Measurements from ENCODE around the gene JMJD1C.
"Not testable (repeated sequence)": the region's sequence is repeated elsewhere in the genome, so short reads cannot be mapped to it uniquely, and the experiment has no call there.

The JMJD1C gene

DNA sequence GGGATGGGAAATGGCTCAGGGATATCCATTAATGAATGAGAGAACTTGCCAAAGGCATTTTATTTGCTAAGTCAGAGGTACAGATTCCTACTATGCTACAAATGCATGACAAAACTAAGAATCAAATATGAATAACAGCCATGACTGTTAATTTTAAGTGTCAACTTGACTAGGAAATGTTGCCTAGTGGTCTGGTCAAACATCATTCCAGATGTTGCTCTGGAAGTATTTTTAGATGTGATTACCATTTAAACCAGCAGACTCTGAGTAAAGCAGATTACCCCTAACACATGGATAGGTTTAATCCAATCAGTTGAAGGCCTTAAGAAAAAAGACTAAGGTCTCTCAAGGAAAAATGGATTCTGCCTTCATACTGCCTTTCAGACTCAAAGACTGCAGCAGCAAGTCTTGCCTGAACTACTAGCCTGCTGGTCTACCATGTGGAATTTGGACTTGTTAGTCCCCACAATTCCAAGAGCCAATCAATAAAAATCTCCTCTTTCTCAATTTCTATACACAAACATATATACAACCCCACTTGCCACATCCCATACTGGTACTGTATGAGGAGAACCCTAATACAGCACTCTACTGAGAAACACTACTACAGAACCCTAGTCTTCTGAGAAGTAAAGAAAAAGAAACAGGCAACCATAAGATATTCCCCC lies 213.5 kb downstream of the JMJD1C start:
- no peak for DNase-seq

DNA sequence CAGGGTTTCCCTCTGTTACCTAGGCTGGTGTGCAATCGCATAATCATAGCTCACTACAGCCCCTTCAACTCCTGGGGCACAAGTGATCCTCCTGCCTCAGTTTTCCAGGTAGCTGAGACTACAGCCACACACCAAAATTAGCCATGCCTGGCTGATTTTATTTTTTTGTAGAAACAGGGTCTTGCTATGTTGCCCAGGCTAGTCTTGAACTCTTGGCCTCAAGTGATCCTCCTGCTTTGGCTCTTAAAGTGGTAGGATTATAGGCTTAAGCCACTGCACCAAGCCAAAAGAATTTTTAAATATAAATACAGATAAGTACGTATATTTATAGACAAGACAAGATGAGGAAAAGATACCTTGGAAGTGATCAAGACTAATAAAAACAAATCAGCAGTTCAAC lies 215.7 kb downstream of the JMJD1C start:
- DNase-seq = no peak

DNA sequence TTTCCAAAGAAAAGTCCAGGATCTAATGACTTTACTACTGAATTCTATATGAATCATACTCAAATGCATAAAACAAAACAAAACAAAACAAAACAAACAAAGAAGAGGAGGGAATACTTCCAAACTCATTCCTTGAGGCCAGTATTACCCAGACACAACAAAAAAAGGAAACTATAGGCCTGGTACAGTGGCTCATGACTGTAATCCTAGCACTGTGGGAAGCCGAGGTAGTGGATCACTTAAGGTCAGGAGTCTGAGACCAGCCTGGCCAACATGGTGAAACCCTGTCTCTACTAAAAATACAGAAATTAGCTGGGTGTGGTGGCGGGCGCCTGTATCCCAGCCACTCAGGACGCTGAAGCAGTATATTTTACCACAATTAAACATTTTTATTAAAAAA lies 218.0 kb downstream of the JMJD1C start:
- no peak for DNase-seq

DNA sequence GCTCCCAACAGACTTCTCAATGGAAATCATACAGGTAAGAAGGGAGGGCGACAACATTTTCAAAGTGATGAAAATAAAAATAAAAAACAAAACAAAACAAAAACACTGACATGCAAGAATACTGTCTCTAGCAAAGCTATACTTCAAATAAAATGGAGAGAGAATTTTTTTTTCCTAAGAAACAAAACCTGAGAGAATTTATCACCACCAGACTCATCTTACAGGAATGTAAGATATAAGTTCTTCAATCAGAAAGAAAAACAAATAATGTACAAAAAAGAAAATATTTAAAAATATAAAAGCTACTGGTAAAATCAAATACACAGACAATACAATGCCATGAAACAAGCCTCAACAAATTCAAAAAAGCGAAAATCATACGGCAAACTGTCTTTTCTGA lies 219.4 kb downstream of the JMJD1C start:
- DNase-seq = no peak

DNA sequence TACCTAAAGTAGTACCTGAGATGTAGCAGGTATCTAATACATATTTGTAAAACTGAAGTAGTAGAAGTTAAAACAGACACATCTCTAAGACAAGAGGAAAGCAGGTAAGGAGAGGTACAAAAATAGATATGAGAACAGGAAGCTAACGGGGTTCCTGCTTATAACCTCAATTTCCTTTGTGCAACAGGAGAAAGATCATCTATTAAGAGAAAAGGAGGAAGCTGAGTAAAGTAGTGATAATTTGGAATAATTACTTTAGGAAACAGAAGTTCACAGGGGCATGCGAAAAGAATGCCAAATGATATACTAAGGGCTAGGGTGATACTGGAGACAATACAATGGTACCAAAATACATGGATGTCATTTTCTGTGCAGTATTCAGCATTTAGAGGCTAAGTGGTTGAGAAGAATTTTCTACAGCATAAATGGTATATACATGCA lies 223.9 kb downstream of the JMJD1C start:
- no peak for DNase-seq

DNA sequence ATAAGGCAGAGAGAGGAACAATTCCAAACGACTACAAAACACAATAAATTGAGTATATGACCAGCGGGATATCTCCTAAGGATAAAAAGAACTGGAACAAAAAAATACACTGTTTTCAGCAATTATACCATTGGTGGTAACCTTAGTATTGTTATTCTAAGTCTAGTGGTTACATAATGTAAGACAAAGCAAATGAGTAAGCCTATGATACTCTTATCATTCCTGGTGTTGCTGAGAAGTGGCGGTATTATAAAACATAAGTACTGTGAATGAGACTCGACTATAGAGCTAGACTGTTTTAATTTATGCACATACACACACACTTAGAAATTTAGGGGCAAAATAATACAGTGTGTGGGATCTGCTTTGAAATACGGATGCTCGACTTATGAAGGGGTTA lies 225.0 kb downstream of the JMJD1C start:
- no peak for DNase-seq

DNA sequence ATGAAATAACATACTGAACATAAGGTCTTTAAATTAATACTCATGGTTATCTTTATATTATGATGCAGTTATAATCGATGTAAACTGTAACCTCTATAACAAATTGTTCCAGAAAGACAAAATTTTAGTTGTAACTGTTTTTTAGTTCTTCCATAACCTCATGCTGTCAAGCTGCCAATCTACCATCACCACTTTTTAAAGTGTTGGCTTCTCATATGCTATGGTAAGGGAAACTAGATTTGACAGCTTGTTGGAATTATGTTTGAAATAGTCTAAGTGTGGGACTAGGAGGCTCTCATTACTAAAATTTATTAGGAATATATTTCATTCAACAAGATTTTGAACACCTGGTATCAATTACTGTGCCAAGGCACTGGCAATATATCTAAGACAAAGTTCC lies 227.3 kb downstream of the JMJD1C start:
- no peak for DNase-seq

DNA sequence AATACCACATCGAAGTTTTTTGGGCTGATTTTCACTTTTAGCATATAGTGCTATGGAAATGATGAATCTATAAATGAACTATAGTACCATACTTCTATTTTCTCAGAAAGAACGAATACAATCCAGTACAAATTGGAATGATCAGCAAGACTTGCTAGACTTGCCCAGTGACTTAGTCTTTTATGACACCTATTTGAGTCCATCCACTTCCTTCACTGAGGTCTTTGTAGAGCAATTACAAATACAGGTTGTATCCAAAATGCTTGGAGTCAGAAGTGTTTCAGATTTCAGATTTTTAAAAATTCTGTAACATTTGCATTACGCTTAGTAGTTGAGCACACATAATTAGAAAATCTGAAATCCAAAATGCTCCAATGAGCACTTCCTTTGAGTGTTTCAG lies 228.4 kb downstream of the JMJD1C start:
- no peak for DNase-seq

DNA sequence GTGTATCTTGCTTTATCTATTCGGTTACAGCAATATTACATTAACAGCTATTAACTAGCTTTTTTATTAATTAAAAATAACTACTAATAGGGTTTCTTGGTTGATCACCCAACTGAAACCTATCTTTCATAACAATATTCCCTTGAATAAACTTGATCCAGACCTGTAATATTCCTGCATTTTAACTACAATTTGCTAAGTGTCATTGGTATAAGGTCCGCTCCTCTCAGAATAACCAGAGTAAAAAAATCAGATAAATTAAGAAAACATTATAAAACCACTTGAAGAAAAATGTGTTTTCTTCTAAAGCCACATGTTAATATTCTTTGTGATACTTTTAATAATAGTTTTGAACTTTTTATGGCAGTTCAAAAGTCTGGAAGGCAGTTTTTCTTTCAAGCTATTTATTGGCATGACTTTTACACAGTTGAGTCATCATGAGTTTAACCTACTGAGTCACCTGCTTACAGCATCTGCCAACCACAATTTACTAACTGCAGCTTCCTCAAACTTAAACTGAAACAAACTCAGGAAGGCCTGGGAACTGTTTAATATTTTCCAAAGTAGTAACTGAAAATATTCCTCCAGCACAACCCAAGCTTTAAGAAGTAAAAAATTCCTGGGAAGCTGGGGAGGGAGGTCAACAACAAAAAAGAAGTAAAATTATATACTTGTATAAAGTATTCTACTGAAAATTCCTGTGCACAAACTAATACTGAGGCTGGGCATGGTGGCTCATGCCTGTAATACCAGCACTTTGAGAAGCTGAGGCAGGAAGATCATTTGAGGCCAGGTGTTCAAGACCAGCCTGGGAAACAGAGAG lies 229.5 kb downstream of the JMJD1C start:
- no peak for DNase-seq

DNA sequence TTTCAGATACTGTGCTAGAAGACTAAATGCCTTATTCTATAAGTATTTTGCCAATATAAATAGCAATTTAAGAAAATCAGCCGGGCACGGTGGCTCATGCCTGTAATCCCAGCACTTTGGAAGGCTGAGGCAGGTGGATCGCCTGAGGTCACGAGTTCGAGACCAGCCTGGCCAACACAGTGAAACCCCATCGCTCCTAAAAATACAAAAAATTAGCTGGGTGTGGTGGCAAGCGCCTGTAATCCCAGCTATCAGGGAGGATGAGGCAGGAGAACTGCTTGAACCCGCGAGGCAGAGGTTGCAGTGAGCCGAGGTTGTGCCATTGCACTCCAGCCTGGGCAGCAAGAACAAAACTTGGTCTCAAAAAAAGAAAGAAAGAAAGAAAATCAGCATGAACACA lies 230.6 kb downstream of the JMJD1C start:
- not testable (repeated sequence) for DNase-seq

DNA sequence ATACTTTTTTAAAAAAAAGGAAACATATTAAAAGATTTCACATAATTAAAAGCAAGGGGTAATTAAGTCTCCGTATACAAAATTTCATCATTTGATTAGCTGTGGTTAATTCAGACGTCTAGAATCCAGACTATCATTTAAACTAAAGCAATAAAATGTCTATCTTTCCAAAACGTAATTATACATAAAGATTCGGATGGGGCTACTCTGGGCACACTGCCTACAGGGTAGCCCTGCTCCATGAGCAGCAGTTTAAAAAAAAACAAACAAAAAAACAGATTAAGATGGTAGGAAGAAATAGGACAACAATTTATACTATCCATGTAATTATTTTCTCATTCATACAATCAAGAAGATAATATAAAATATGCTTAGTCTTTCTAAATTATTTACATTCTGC lies 236.6 kb downstream of the JMJD1C start:
- no peak for DNase-seq

DNA sequence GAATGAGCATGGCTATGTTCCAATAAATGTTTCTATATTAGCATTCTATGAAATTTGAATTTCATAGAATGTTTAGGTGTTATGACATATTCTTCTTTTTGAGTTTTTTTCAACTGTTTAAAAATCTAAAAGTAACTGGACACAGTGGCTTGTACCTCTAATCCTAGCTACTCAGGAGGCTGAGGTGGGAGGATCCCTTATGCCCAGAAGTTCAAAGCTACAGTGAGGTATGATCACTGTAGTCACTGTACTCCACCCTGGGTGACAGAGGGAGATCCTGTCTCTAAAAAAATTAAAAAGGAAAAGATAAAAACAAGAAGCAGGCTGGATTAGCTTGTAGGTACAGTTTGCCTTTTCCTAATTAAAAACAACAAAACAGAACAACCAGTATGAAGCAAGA lies 237.5 kb downstream of the JMJD1C start:
- DNase-seq = no peak

DNA sequence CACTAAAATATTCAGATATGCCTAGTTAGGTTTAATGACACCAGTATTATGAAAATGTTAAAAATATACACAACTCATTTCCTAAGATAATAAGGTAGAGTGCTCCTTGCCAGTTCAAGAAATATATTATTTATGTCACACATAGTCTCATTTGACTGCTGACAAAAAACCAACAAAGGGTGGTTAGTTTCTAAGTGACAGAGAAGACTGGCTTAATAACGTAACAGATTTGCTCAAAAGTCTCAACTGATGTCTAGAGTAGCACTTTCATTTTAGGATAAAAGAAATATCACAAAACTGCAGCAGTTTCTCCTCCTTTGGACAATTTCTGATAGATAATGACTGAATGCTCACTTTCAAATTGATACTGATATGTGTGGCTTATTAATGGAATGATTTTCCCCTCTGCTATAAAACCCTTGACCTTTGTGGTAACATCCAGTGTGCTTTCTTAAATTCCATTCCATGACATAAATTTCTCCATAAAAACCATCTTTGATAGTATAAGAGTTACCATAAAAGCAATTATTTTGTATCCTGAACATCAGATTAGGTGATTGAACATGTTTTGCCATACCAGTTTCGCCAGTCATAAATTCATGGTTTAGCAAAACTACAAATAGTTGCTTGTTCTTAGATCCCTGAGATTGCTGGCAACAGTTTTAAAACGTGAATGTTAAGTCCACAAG lies 238.4 kb downstream of the JMJD1C start:
- DNase-seq = no peak

DNA sequence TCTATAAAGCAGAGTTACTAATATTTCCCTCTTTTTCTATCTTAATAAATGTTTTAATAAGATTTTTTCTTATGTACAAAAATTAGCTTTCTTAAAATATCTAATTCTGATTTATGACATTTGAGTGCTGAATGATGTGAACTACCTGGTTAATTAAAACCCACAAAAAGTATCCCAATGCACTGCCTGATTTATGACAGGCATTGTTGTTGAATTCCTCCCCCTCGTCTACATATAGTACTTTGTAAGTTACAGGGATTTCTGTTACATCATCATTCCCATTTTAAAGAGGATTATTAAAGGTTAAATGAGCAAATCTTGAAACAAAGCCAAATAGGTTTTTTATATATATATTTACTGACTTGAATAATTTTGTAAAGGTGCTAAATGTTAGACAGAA lies 241.5 kb downstream of the JMJD1C start:
- no peak for DNase-seq

DNA sequence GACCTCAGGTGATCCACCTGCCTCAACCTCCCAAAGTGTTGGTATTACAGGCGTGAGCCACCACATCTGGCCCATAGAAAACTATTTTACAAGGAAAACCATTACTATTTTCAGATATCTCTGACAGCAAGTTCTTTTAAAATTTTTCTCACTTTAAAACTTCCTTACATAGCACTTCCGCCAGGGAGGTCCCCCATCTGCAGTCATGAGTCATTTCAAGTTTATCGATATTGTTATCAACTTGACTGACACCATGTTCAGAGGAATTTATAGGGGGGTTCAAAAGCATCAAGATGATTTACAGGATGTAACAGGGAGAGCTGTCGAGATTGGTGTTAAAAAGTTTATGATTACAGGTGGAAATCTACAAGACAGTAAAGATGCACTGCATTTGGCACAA lies 243.8 kb downstream of the JMJD1C start:
- DNase-seq = no peak

DNA sequence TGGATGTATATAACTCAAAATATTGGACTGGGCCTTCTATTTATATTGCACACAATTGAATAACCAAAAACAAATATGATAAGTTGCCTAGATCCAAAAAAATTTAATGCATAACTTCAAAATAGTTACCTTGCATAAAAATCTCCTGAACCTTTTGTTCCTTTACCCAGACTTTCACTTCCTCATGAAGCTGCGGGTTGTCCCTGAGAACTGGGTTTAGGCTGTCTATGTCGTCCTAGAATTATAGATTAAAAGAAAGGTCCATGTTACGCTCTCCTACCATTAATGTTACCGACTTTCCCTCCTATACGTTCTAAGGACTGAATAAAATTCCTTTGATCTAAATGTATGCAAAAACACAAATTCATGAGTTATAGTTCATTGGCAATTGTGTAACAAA lies 246.0 kb downstream of the JMJD1C start:
- no peak for DNase-seq

DNA sequence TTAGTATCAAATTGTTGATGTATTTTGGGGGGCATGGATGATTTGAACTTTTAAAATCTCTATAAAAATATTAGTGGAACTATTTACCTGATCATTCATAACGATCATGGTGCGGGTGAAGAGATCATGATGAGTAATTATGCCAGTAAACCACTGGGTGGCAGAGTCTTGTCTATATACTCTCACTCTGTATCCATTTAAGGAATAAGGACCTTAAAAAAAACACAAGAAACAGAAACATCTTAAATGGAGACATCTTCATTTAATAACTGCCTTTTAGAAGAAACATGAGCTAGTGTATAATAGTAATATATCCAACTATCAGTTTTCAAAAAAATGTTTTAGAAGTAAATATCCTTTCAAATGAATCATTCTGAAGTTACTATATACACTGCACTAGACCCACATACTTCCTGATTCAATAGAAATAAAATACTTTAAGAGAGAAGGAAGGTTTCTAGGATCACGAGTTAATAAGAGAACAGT lies 248.6 kb downstream of the JMJD1C start:
- DNase-seq = no peak

DNA sequence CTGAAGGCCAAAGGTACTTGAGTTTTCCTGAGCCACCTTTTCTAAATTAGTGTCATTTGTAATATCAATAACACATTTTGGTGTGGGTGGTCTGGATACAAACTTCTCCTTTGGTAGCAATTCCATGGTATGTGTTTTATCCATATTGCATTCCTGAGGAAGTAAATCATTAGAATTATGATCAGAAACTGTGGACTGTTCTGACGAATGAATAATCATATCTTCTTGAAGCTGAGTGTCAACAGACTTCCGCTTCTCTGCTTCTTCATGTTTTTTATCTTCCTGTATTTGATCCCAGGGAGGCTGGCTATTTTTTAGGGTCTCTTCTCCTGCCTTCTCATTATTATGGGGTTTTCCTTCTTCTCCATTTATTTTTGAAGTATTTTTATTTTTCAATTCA lies 251.2 kb downstream of the JMJD1C start:
- DNase-seq = no peak

DNA sequence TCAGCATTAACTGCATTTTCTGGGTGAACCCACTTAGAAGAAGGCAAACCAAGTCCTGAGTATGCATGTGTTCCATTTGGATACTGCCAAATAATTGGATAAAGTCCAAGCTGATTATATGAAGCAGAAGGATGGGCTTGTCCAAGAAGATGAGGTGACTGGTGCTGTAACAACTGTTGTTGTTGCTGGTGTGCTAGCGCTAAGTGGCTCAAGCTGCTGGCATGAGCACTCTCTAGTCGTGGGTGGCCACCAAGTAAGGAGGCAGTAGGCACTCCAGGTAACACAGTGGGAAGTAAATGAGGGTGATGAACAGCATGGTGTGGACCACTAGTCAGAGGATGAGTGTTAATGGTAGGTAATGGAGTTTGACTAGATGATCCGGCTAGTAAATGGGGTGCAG lies 252.3 kb downstream of the JMJD1C start:
- no peak for DNase-seq

DNA sequence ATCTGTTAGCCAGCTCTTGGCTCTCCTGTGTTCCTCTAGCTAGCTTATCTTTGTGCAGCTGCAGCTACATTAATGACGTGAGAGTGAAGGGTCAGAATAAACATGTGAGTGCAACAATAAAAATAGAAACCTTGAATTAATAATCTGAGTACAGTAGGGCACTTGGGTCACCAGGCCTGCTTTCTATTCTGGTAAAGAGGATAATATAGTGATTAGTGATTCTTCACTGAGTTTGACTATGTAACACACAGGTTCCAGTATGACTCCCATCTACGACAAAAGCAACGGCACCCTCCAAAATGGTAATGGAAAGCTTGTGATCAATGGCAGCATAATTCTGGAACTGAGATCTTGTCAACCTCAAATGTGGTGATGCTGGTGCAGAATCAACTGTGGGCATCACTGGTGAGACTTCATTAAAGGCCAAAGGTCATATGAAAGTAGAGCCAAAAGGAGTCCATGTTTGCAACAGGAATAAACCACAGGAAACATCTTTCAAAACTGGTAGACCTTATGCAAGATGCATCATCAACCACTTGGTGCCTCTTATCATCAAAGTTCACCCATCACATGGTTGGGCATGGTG lies 255.1 kb downstream of the JMJD1C start:
- DNase-seq = no peak

DNA sequence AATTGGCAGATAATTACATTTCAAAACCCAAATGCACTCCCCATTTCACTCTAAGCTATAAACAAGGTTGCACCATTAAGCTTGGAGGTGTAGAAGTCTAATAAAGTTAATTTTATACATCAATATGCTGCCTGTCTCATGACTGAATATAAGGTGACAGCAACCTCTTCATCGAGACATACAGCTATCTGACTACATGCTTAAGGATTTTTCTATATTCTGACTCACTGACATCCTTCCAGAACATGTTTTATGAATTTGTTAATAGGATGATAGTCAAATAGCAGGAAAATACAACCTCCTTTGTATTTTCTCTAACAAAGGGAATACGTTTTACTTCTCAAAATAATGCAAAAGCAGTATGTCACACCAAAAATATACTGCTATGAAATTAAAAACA lies 256.1 kb downstream of the JMJD1C start:
- no peak for DNase-seq

DNA sequence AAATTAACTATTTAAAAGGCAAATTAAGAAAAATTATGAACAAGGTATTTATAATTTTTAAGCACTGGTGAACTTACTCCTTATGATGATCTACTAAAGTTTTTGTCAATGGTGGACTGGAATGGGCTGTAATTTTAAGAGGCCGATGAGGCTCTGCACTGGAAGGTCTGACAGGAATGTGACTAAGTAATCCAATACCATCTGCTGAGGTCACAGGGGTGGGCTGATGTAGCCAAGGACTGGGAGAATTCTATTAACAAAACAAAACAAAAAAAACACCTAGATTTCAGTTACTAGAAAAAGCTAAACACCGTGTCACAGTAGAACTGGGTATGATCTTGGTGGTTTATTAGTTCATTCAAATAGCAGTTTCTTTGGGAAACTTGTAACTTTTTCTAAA lies 256.8 kb downstream of the JMJD1C start:
- DNase-seq = no peak

DNA sequence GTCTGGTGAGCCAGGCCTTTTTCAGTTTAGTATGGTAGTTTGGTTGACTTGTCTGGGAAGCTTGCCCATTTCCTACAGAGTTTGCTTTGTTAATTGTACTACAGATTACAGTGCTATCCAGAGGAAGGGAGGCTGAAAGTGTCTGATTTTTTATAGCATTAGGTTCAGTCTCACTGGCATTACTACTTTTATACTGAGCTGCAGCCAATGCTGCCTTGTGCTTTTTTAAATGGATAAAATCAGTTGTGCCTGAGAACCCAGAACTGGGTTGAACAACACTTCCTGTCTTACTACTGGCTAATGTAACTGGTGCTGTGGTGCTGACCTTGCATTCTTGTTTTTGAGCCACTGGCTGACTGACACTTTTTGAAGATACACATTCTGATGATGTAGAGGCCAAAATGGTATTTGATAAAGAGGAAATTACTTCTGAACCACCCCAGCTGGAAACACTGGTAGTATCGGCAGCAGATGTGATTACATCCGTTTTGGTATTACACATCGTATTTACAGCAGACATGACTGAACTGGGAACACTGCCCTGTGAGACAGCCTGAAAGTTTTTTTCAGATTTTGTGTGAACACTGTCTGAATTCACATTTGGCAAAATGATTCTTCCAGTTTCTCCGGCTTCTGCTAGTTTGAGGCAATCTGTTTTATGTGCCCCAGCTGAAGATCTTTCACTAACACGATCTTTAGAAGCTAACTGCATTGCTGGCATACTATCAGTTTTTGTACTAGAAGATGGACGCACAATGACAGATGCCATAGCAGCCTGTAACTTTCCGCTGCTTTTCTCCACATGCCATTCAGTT lies 258.6 kb downstream of the JMJD1C start:
- DNase-seq = no peak
